ENCODE measurements around the gene FASTKD1.

The FASTKD1 gene

DNA sequence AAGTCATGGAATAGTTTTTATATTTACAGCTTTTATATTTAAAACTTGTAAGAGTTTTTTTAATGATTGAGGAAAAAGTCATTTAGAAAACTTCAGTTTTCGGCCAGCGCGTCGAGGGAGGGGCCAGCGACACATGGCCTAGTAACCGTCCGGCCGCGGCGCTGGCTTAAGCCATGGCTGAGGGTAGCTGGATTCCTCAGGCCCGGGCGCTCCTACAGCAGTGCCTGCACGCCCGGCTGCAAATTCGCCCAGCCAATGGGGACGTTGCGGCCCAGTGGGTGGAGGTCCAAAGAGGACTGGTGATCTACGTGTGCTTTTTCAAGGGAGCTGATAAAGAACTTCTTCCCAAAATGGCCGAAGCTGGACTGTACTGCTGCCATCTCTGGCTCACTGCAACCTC, 69.0 kb downstream of the FASTKD1 start:
- no peak for DNase-seq (ENCODE audit: low read depth)
- no peak overlapping the region for H3K4me3 ChIP-seq (ENCODE audit: low read length)
- TF ChIP-seq, protein P1, sequence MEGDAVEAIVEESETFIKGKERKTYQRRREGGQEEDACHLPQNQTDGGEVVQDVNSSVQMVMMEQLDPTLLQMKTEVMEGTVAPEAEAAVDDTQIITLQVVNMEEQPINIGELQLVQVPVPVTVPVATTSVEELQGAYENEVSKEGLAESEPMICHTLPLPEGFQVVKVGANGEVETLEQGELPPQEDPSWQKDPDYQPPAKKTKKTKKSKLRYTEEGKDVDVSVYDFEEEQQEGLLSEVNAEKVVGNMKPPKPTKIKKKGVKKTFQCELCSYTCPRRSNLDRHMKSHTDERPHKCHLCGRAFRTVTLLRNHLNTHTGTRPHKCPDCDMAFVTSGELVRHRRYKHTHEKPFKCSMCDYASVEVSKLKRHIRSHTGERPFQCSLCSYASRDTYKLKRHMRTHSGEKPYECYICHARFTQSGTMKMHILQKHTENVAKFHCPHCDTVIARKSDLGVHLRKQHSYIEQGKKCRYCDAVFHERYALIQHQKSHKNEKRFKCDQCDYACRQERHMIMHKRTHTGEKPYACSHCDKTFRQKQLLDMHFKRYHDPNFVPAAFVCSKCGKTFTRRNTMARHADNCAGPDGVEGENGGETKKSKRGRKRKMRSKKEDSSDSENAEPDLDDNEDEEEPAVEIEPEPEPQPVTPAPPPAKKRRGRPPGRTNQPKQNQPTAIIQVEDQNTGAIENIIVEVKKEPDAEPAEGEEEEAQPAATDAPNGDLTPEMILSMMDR (conservative IDR thresholded peaks at IDR 0.05; ENCODE audit: low read length), result no peak

DNA sequence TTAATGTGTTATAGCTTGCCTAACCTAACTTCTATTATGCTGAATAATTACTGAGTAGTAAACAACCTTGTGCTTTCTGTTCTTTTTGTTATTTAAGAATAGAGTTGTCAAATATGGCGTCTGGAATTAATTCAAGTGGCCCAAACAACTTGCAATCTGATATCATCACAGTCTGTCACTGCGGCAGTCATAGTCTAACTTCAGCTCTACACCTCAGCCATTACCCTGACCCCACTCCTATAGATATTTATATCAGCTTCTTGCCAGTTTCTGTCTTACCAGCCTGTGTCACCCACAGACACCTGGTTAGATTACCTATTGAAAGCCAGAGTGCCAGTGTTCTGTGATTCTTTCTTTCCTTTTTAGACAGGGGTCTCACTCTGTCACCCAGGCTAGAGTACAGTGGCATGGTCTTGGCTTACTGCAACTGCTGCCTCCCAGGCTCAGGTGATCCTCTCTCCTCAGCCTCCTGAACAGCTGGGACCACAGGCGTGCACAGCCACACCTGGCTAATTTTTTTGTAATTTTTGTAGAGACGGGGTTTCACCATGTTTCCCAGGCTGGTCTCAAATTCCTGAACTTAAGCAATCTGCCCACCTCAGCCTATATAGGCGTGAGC, 78.2 kb downstream of the FASTKD1 start:
- DNase-seq (ENCODE audit: low read depth), result no peak
- H3K4me3 ChIP-seq (ENCODE audit: low read length), result no peak overlapping the region
- TF ChIP-seq, protein P1 (conservative IDR thresholded peaks at IDR 0.05; ENCODE audit: low read length), result no peak

DNA sequence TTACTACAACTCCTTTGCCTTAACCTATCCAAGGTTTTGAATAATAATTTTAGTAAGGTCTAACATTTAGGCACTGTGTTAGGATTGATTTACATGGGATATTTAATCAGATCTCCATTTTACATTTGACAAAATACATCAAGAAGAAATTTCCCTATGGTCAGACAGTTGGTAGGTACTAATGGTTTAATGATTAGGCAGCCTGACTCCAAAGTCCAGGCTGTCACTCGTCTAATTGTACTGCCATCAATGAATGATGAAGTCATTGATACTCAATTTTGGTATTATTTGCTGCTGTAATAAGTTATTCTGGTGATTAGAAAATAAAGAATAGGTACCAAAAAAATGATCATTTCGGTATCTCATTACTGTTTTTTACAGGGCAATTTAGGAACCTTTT, 80.3 kb downstream of the FASTKD1 start:
- DNase-seq (ENCODE audit: low read depth), result no peak
- H3K4me3 ChIP-seq (ENCODE audit: low read length), result no peak overlapping the region
- TF ChIP-seq, protein P1 (conservative IDR thresholded peaks at IDR 0.05; ENCODE audit: low read length), result no peak

DNA sequence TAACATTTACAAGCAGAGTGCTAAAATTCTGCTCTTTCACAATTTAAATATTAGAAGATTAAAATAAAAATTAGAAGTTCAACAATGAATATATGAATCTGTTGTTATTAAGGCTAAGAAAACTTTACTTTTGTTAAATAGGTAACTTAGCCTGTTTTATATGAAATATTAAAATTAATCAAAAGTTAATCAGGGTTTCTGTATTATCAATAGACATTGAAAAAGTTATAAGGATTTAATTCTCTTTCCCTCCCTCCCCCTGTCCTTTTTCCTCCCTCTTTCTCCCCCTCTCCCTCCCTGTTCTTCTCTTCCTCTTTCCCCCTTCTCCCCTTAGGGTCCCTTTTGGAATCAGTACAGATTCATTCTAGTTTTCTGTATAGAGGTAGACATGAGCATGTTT, 82.3 kb downstream of the FASTKD1 start:
- TF ChIP-seq, protein P1 (conservative IDR thresholded peaks at IDR 0.05; ENCODE audit: low read length), result no peak
- DNase-seq (ENCODE audit: low read depth), result no peak
- H3K4me3 ChIP-seq (ENCODE audit: low read length), result no peak overlapping the region

DNA sequence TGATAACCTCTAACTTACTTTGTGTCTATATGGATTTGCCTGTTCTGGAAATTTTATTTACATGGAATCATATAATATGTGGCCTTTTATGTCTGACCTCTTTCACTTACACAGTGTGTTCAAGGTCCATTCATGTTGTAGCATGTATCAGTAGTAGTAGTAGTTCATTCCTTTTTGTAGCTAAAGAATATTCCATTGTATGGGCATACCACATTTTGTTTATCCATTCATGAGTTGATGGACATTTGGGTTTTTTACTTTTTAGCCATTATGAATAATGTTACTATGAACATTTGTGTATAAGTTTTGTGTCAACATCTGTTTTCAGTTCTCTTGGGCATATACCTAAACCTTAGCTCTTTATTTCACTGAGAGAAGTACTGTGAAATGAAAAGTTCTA, 82.8 kb downstream of the FASTKD1 start:
- TF ChIP-seq, protein P1 (conservative IDR thresholded peaks at IDR 0.05; ENCODE audit: low read length), result no peak
- DNase-seq (ENCODE audit: low read depth), result no peak
- H3K4me3 ChIP-seq (ENCODE audit: low read length), result no peak overlapping the region

DNA sequence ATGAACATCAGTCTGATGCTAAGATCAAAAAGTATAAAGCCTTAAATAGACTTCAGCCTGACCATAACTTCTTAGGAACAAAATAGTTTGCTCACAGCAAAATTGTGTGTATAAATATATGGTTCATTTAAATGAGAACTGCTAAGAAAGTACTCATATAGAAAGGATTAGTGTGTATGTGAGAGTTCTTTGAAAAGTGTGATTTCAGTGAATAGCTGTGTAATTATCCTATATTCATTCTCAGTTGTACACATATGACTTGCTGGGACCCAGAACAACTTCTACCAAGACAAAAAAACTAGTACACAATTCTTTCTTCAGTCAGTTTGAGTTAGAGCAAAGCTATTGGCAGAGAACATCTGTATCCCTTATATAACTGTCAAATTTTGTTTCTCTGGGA, 87.2 kb downstream of the FASTKD1 start:
- TF ChIP-seq, protein P1 (conservative IDR thresholded peaks at IDR 0.05; ENCODE audit: low read length), result no peak
- no peak overlapping the region for H3K4me3 ChIP-seq (ENCODE audit: low read length)

DNA sequence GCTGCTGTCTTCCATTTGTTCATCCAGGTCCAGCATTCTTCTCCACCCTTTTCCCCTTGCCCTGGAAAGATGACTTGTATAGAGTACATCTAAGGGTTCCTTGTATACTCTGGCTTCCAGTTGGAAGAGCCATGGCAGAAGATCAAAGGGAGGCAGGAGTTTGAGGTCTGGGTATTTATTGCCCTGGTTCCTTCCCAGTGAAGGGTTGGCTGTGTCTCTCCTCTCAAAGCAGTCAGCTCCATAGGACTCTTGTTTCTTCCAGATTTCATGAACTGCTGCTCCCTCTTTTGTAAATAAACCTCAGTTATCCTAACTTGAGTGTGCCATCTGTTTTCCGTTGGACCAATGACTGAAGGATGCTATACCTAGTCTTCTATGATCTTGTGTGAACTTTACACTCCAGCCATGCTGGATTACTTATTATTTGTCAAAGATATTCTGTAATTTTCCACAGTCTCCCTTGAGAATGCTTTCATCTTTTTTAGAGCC, 88.0 kb downstream of the FASTKD1 start:
- TF ChIP-seq, protein P1 (conservative IDR thresholded peaks at IDR 0.05; ENCODE audit: low read length), result no peak
- DNase-seq (ENCODE audit: low read depth), result no peak
- H3K4me3 ChIP-seq (ENCODE audit: low read length), result no peak overlapping the region

More for the DNA sequence above, 87.2 kb downstream of the FASTKD1 start:
- no peak for DNase-seq (ENCODE audit: low read depth)

All from AG10803 (cell line).